Right lobe of liver (tissue), 6 donors: ENCODE data around the gene SLC8A1. TPM values are rescaled to one million over a fixed set of nuclear protein-coding genes. Genes with fewer than 3 reads are reported as not detected.

Experiments
- ATAC-seq, 4 donors: fragments of 200-7000 bp; cut with Tn5 transposase; one replicate each; pipeline ENCODE4 v1.9.1; 2020; ENCODE audit warnings: mild to moderate bottlenecking in 4 of 4, moderate library complexity in 4 of 4
- DNase-seq, 3 donors: peaks; one replicate each; pipeline ENCODE4 v3.0.0-alpha.2; 2020
- H3K27ac ChIP-seq, 3 donors: fragments of 200-600 bp; one replicate each; pipeline ENCODE4 v1.8.0; 2022
- H3K27me3 ChIP-seq, 2 donors: fragments of 200-600 bp; one replicate each; pipeline ENCODE4 v1.8.0; 2022
- H3K36me3 ChIP-seq, 4 donors: fragments of 200-600 bp; sonication (generic) in 1 of 4; one replicate each; pipeline versions ENCODE4 v1.5.1 to v1.8.0; 2017 to 2022; ENCODE audit warnings: control low read depth in 1 of 4
- H3K4me1 ChIP-seq, 4 donors: fragments of 200-600 bp; sonication (generic) in 1 of 4; one replicate each; pipeline versions ENCODE4 v1.5.1 to v1.8.0; 2017 to 2022; ENCODE audit warnings: control low read depth in 1 of 4
- H3K4me3 ChIP-seq, 3 donors: fragments of 200-600 bp; one replicate each; pipeline ENCODE4 v1.8.0; 2022
- H3K9me3 ChIP-seq, 4 donors: fragments of 200-600 bp; sonication (generic) in 1 of 4; one replicate each; pipeline versions ENCODE4 v1.5.1 to v1.8.0; 2017 to 2022; ENCODE audit warnings: control low read depth in 1 of 4
- POLR2A ChIP-seq: fragments of 450-650 bp; IDR thresholded peaks from one replicate; pipeline ENCODE4 v1.6.1; 2017; ENCODE audit warnings: antibody characterized with exemption, mild to moderate bottlenecking
- WGBS: methylation state at CpG from one replicate; pipeline ENCODE4 v1.1.6; 2018; ENCODE audit warnings: low coverage, low lambda C conversion rate; ENCODE audit not compliant: insufficient coverage; ENCODE audit errors: missing lambda C conversion rate; 5-methylcytosine and 5-hydroxymethylcytosine counted together
- intact Hi-C, 2 donors: fragments of 100-400 bp; cut with DNase I; formaldehyde crosslinking; loops; one replicate each; pipeline versions ENCODE4 v1.11.2 to v1.14.1; 2022
- total RNA-seq, 6 experiments: library from RNA; depleted of rRNA in 2 of 6; stranded (reverse); fragments of >200 nt in 2 of 6; fragmentation: NEBNext Ultra II Directional in 3 of 6; extraction: Animal tissue kit (Norgen Biotek cat#: 25700) in 3 of 6; gene quantifications; one replicate each; pipeline versions ENCODE4 v1.1.0 to v1.2.4, GENCODE V29; 2016 to 2023
- TF ChIP-seq, protein P1 (sequence below), 4 donors: fragments of 200-600 bp in 3 of 4; fragments of 450-650 bp in 1 of 4; IDR thresholded peaks; one replicate each; pipeline versions ENCODE4 v1.5.1 to v1.8.0; 2016 to 2022; ENCODE audit warnings: antibody characterized with exemption in 4 of 4, mild to moderate bottlenecking in 2 of 4
- donor health status: DM: no; HTN: yes; CAD: no.
- donor health status: DM: no; HTN: no; CAD: no.
- donor health status: DM: no; HTN: no; CAD: no.
- donor health status: DM: no; HTN: yes; CAD: no.
- donor health status: DM: no; HTN: yes; CAD: no.

SLC8A1 gene
- total RNA-seq, 6 experiments from 2014 or later, result 3.3 to 12.1 (median 4.9) TPM

- Histone ChIP-seq H3K36me3 (no peaks in the 10 kb centered on the region), H3K9me3 (no peaks in the 10 kb centered on the region), H3K4me3 (no peak overlapping the region), H3K27ac (no peak overlapping the region), H3K27me3 (no peaks in the 10 kb centered on the region), H3K4me1 (no peaks in the 10 kb centered on the region)
- no peak for DNase-seq
- TF ChIP-seq, protein P1, sequence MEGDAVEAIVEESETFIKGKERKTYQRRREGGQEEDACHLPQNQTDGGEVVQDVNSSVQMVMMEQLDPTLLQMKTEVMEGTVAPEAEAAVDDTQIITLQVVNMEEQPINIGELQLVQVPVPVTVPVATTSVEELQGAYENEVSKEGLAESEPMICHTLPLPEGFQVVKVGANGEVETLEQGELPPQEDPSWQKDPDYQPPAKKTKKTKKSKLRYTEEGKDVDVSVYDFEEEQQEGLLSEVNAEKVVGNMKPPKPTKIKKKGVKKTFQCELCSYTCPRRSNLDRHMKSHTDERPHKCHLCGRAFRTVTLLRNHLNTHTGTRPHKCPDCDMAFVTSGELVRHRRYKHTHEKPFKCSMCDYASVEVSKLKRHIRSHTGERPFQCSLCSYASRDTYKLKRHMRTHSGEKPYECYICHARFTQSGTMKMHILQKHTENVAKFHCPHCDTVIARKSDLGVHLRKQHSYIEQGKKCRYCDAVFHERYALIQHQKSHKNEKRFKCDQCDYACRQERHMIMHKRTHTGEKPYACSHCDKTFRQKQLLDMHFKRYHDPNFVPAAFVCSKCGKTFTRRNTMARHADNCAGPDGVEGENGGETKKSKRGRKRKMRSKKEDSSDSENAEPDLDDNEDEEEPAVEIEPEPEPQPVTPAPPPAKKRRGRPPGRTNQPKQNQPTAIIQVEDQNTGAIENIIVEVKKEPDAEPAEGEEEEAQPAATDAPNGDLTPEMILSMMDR (IDR thresholded peaks at IDR 0.05), result no peak
- no peak for TF ChIP-seq POLR2A
- no peak for ATAC-seq
- intact Hi-C loops, result no loop called here
These were observed 225.3 kb downstream of the SLC8A1 start for GRCh38 chr2:40226637-40227036.

DNA sequence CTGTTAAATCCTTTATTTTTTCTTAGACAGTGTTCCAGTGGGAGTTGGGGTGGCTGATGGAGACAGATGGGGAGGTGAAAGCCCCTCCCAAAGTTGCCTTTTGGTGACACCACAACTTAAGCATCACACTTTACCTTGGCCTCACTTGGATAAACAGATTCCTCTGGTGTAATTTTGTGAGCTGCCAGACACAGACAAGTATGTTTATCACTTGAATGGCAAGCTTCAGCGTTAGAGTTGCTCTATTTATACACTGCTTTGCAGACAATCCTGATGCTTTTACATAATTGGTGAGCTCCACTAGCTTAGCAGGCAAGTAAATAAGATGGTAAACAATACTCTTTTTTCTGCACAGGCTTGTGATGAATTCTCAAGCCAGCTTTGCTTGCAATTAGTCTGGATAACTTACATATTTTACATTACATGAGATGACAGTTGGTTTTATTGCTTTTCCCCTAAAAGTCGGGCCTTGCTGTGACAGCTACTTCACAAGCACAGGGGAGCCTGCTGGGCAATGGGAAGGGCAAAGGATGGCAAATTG lies 226.2 kb downstream of the SLC8A1 start:
- Histone ChIP-seq H3K9me3 (no peaks in the 10 kb centered on the region), H3K27ac (no peak overlapping the region), H3K27me3 (no peaks in the 10 kb centered on the region), H3K36me3 (no peaks in the 10 kb centered on the region), H3K4me3 (no peak overlapping the region), H3K4me1 (no peaks in the 10 kb centered on the region)
- TF ChIP-seq, protein P1 (IDR thresholded peaks at IDR 0.05), result no peak
- TF ChIP-seq POLR2A, result no peak
- DNase-seq (no peak), ATAC-seq (no peak)
- intact Hi-C loops, result no loop called here
- 22% methylated on average over 2 of the region's 2 CpGs for WGBS

- 47% methylated on average over 4 of the region's 4 CpGs for WGBS
- H3K9me3 ChIP-seq, result no peaks in the 10 kb centered on the region
- no peak overlapping the region for H3K4me3 ChIP-seq
- H3K27me3 ChIP-seq, result no peaks in the 10 kb centered on the region
- no peak overlapping the region for H3K27ac ChIP-seq
- ATAC-seq, result no peak
- DNase-seq, result no peak
- no peaks in the 10 kb centered on the region for H3K4me1 ChIP-seq
- intact Hi-C loops, result no loop called here
- no peak for TF ChIP-seq POLR2A
- TF ChIP-seq, protein P1 (IDR thresholded peaks at IDR 0.05), result no peak
- no peaks in the 10 kb centered on the region for H3K36me3 ChIP-seq
These were observed 227.6 kb downstream of the SLC8A1 start for GRCh38 chr2:40224318-40224717.

DNA sequence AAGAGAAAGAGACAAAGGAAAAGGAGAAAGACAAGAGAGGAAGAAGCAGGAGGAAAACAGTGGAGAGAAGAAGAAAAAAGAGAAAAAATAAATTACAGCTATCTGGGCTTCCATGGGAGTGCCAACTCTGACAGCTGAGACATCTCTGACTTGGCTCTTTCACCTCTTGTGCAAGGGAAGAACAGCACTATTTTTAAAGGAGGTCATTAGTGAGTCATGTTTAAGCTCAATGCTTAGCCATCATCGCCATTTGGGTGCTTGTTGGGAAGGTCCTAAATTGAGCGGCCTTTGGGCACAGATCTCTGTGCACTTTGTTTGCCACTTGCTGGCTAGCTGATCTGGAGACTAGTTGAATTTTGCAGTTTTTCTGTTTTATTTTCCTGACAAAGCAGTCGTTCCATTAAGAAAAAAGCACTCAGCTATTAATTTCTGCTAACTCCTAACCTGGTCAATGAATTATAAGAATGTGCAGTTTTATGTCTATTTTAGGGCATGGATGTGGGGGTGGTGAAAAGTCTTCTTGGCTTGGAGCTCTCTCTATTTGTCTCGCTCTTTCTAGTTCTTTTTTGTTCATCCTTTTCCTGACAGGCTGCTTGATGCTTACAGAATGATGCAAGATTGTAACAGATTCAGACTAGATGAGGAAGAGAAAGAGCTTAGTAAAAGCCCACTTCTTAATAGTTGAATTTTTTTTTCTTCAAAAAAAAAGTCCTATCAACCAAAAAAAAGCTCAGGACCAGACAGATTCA lies 231.5 kb downstream of the SLC8A1 start:
- H3K4me1 ChIP-seq, result no peaks in the 10 kb centered on the region
- no peak for ATAC-seq
- no peak overlapping the region for H3K4me3 ChIP-seq
- H3K36me3 ChIP-seq, result no peaks in the 10 kb centered on the region
- H3K9me3 ChIP-seq, result no peaks in the 10 kb centered on the region
- WGBS, result 53% methylated on average over 4 of the region's 4 CpGs
- DNase-seq, result no peak
- no peak overlapping the region for H3K27ac ChIP-seq
- TF ChIP-seq, protein P1 (IDR thresholded peaks at IDR 0.05), result no peak
- intact Hi-C loops, result no loop called here
- H3K27me3 ChIP-seq, result no peaks in the 10 kb centered on the region
